HG02870 (cell line): ENCODE data around the gene SNX13.
"Not testable (repeated sequence)": the region's sequence is repeated elsewhere in the genome, so short reads cannot be mapped to it uniquely, and the experiment has no call there.

Experiments
- ATAC-seq: cut with Tn5 transposase; IDR thresholded peaks from one replicate; pipeline ENCODE4 v1.9.1; 2021; ENCODE audit warnings: mild to moderate bottlenecking, moderate library complexity; ENCODE audit not compliant: unreplicated experiment

SNX13 gene

GRCh38 chr7:17852361-17852760 is 87.9 kb downstream of the SNX13 start:
- no peak for ATAC-seq

GRCh38 chr7:17849504-17849903 is 90.8 kb downstream of the SNX13 start:
- ATAC-seq, result no peak

- no peak for ATAC-seq
Observed at GRCh38 chr7:17848516-17848915, 91.8 kb downstream of the SNX13 start.

GRCh38 chr7:17846935-17847334 is 93.4 kb downstream of the SNX13 start:
- no peak for ATAC-seq

DNA sequence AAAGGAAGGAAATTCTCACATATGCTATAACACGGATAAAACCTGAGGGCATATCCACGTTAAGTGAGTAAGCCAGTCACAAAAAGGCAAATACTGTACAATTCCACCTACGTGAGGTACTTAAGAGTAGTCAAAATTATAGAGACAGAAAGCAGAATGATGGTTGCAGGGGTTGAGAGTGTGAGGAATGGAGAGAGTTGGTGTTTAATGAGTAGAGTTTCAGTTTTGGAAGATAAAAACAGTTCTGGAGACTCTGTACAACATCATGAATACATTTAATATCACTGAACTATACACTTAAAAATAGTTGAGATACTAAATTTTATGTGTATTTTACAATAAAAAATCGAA is 95.1 kb downstream of the SNX13 start:
- ATAC-seq, result no peak

DNA sequence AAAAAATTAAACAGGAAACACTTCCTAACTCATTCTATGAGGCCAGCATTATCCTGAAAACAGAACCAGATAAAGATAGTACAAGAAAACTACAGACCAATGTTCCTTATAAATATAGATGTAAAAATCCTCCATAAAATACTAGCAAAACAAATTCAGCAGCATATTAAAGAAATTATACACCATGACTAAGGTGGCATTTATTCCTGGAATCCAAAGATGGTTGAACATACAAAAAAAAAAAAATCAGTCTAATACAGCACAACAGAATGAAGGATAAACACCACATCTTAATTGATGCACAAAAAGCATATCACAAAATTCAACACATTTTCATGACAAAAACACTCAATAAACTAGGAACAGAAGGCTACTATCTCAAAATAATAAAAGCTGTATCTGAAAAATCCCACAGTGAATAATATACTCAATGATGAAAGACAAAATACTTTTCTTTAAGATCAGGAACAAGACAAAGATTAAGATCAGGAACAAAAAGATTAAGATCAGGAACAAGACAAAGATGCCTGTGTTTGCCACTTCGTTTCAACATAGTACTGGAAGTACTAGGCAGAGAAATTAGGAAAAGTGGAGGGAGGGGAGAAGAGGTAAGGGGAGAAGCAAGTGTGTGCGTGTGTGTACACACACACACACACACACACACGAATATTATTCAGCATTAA is 95.6 kb downstream of the SNX13 start:
- no peak for ATAC-seq

DNA sequence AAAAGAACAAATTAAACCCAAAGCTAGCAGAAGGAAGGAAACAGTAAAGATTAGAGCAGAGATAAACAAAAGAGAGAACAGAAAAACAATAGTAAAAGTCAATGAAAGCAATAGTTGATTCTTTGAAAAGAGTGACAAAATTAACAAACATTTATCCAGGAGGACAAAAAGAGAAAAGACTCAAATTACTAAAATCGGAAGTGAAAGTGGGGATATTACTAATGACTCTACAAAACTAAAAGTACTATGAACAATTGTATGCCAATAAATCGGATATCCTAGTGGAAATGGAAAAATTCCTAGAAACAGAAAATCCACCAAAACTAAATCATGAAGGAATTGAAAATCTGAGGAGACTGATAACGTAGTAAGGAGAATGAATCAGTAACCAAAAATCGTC is 96.3 kb downstream of the SNX13 start:
- no peak for ATAC-seq

DNA sequence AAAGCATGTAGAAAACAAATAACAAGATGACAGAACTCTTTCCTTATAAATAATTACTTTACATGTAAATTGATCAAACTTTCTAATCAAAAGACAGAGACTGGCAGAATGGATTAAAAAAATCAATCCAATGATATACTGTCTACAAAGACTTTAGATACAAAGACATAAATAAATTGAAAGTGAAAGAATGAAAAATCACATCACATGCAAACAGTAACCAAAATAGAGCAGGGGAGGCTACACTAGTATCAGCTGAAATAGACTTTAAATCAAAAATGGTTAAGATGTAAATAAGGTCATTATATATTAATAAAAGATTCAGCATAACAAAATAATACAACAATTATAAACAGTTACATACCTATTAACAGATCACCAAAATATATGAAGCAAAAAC is 97.3 kb downstream of the SNX13 start:
- no peak for ATAC-seq

GRCh38 chr7:17832820-17833355 is 107.4 kb downstream of the SNX13 start:
- no peak for ATAC-seq

DNA sequence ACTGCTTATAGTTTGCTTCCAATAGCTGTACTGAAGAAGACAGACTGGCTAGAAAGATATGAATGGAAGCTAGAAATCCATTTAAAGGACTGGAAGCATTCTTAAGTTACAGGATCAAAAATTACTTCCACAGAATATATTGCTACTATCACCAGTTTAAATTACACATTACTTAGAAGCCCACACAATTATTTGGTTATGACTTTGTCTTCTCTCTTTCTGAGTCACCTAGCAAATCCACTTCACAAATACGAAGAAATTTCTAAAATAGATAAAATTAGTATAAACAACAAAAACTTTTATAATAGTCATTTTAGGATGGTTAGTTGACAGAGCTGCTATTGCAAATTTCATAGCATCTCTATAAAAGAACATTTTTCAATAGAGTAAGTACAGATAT is 108.1 kb downstream of the SNX13 start:
- ATAC-seq, result no peak

DNA sequence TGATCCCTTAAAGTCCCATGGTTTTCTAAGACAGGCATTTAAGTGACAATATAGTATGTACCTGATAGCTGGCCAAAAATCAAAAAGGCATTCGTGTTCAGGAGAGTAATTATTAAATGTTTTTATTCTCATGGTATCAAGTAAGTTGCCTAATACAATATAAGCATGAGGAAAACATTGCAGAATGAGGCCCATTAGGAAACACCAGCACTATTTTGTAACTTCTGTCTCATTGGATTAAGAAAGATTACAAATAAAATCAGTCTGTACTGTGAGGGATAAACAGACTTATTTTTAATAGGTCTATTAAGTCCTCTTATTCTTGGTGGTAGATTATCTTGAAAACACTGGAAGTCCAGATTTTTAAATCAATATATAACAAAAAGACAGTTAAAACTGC is 110.1 kb downstream of the SNX13 start:
- no peak for ATAC-seq

- ATAC-seq, result no peak
Observed at GRCh38 chr7:17829001-17829400, 111.3 kb downstream of the SNX13 start.

DNA sequence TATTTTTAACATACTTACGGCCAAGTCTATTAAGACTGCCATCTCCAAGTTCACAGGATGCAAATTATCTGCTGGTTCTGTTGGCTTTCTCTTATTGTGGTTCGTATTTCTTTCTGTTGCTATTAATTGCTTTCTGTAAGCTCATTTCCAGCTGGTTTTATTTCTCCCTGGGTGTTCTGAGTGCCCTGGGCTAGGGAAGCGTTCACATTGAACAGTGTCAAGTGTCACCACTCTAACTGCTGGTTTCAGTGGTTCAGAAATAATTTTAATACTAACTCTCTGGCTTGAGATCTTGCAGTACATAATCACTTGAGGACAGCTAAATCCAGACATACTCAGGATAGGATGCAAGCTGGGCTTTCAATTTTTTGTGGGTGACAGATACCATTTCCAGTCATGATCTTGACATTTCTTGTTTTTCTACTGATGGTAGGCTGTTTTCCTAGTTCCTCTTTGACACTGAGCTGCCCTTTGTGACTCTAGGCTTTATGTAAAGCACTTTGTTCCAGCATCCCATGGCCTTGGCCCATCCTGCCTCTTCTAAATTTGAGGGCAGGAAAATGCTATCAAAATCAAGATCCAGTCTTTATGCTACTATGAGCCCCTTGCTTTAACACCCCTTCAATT is 117.6 kb downstream of the SNX13 start:
- ATAC-seq, result no peak

GRCh38 chr7:17816903-17817302 is 123.4 kb downstream of the SNX13 start:
- no peak for ATAC-seq

DNA sequence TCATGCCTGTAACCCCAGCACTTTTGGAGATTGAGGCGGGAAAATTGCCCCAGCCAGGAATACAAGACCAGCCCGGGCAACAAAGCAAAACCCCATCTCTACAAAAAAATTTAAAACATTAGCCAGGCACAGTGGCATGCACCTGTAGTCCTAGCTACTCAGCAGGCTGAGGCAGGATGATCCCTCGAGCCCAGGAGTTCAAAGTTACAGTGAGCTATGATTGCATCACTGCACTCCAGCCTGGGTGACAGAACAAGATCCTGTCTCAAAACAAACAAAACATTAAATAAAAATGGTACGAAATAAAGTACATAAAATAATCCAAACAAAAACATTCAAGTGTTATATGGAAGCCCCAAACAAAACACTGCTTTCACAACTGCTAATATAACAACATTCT is 125.0 kb downstream of the SNX13 start:
- ATAC-seq, result no peak

GRCh38 chr7:17814058-17814457 is 126.2 kb downstream of the SNX13 start:
- no peak for ATAC-seq

- ATAC-seq, result not testable (repeated sequence)
Observed at GRCh38 chr7:17809215-17809614, 131.1 kb downstream of the SNX13 start.

- ATAC-seq, result no peak
Observed at GRCh38 chr7:17807242-17807641, 133.1 kb downstream of the SNX13 start.

GRCh38 chr7:17806631-17807030 is 133.7 kb downstream of the SNX13 start:
- no peak for ATAC-seq

DNA sequence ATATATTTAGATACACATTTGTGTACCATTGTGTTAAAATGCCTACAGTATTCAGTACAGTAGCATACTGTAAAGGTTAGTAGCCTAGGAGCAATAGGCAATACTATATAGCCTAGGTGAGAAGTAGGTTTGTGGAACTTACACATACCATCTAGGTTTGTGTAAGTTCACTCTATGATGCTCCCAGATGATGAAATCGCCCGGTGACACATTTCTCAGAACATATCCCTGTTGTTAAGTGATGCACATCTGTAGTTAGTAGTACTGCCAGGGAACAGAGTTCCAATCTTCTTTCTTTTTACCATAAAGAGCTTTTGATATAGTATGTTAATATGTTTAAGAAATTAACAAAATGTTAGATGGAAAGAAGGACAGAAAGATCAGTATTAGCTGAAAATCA is 138.2 kb downstream of the SNX13 start:
- ATAC-seq, result no peak

DNA sequence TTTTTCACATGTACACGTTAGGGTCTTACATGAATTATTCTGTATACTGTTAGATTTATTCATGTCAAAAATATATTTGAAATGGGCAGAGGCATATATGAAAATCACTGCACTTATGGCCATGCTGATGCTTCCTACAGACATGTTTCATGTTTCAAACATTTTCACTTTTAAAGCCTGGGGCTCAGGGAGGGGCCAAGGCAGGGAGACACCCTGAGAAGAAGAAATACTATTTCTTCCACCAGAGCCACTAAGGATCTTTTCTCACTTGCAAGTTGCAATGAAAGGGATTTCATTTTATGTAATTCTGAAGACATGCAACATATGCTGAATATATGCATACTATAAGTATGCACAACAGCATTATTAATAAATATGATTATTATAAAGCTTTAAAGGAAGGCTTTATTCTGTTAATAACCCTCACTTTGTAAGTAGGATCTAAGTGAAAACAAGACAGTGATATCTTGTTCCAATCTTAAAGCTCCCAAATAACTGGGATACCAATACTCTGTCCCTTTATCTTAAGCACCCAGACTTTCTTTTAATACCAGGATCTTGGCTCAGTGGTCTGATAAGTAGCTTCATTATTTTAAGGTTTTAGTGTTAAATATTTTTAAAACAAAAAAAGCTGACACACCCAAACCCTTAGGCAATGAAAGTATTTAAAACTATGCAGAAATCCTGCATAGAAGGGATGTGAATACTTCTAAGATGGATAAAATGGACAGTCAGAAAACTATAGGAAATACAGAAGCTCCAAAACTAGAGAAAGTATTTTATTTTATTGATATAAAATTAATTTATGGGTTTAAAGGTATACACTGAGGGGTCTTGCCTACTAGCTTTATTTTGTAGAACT is 148.0 kb downstream of the SNX13 start:
- no peak for ATAC-seq

- ATAC-seq, result no peak
Observed at GRCh38 chr7:17787257-17787656, 153.0 kb downstream of the SNX13 start.
